D721Med (cell line): Measurements from ENCODE around the gene APC.

Experiments
- DNase-seq: peaks from one replicate; pipeline ENCODE4 v3.0.0; 2011; ENCODE audit warnings: low spot score; ENCODE audit not compliant: insufficient read length
- FAIRE-seq: peaks from 2 replicates; lab custom pipeline; 2011; peaks lifted over from hg19 to GRCh38; lab: Jason Lieb, UNC
- TF ChIP-seq, protein P1 (sequence below): IDR thresholded peaks from 2 replicates; pipeline ENCODE4 v1.5.1; 2012; ENCODE audit warnings: mild to moderate bottlenecking, control low read depth; ENCODE audit not compliant: insufficient read depth; ENCODE audit errors: missing control alignments

Gene APC

DNA sequence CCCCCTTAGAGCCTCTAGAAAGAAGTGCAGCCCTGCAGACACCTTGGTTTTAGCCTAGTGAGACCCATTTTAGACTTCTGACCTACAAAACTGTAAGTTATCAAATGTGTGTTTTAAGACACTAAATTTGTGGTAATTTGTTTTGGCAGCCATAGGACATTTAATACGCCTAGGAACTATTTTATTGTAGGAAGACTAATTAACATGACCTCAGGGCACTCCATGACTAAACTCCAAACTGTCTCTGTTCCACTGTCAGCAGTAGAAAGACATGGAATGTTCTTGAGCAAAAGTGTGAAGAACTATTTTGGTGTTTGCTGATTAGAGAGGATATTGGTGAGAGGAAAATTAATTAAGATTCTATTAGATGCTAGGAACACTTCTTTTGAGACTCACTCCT, 4.1 kb upstream of the APC start:
- FAIRE-seq (no peak), DNase-seq (no peak)
- TF ChIP-seq, protein P1, sequence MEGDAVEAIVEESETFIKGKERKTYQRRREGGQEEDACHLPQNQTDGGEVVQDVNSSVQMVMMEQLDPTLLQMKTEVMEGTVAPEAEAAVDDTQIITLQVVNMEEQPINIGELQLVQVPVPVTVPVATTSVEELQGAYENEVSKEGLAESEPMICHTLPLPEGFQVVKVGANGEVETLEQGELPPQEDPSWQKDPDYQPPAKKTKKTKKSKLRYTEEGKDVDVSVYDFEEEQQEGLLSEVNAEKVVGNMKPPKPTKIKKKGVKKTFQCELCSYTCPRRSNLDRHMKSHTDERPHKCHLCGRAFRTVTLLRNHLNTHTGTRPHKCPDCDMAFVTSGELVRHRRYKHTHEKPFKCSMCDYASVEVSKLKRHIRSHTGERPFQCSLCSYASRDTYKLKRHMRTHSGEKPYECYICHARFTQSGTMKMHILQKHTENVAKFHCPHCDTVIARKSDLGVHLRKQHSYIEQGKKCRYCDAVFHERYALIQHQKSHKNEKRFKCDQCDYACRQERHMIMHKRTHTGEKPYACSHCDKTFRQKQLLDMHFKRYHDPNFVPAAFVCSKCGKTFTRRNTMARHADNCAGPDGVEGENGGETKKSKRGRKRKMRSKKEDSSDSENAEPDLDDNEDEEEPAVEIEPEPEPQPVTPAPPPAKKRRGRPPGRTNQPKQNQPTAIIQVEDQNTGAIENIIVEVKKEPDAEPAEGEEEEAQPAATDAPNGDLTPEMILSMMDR: no peak

DNA sequence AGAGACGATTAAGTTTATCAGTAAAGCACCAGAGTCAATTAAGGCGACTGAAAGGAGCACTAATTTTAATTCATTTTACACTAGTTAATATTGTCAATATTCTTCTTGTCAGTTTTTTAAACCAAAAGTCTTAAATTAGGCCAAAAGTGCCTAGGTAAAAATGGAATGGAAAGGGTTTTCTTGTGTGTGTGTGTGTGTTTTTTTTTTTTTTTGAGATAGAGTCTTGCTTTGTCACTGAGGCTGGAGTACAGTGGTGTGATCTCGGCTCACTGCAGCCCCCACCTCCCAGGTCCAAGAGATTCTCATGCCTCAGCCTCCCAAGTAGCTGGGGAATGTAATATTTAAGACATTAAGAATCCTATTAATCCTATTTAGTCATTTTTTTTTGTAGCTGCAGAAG, 3.1 kb upstream of the APC start:
- DNase-seq (no peak), FAIRE-seq (no peak)
- TF ChIP-seq, protein P1: no peak

GRCh38 chr5:112735702-112736101, 2.0 kb upstream of the APC start:
- FAIRE-seq (no peak), DNase-seq (no peak)
- TF ChIP-seq, protein P1: no peak

GRCh38 chr5:112737070-112737462, 619 bp upstream of the APC start:
- FAIRE-seq: no peak
- TF ChIP-seq, protein P1: no peak
- no peak for DNase-seq

- FAIRE-seq (no peak), DNase-seq (no peak)
- TF ChIP-seq, protein P1: no peak
These were observed 491 bp downstream of the APC start for GRCh38 chr5:112738191-112738560.

DNA sequence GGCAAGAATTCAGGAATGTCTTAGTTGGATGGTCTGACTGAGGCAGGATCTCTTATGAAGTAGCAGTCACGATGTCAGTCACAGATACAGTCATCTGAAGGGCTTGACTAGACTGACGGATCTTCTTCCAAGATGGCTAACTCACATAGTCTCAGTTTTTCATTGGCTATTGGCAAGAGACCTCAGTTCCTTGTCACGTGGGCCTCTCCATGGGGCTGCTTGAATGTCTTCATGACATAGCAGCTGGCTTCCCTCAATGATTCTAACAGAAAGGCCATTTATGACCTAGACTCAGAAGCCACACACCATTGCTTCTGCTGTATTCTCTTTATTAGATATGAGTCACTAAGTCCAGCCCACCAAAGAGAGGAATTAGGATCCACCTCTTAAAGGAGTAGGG, 4.7 kb downstream of the APC start:
- TF ChIP-seq, protein P1: no peak
- DNase-seq (no peak), FAIRE-seq (no peak)

DNA sequence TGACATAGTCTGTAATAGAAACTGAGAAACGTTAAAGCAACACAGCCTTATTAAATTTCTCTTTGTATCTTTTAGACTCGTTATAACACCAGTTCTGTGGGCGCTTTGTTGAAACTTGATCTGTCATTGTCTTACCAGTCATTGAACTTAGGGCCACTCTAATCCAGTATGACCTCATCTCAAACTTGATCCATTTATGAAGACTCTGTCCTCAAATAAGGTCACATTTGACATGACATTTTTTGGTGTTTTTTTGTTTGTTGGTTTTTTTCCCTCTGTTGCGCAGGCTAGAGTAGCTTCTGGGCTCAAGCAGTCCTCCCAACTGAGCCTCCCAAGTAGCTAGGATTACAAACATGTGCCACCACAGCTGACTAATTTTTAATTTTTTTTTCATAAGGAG, 5.9 kb downstream of the APC start:
- FAIRE-seq (no peak), DNase-seq (no peak)
- TF ChIP-seq, protein P1: no peak
